DMS153 treated with DMSO at 0.1 percent for 48 hours (cell line): ENCODE measurements around the gene SNTB2.
A peak's percentile ranks its signal among the peaks of the same experiment; 100 is the strongest.
"Not testable (repeated sequence)": the region's sequence is repeated elsewhere in the genome, so short reads cannot be mapped to it uniquely, and the experiment has no call there.

Source experiments
- DNase-seq: peaks from one replicate; lab custom pipeline; 2025; ENCODE audit not compliant: unreplicated experiment; lab: John Stamatoyannopoulos, UW

Gene SNTB2

GRCh38 chr16:69186642-69187445 is at the start of gene SNTB2:
Gene SNTB2 (plus strand): TSS chr16:69187164. CDS start chr16:69187167, 3 bp downstream.
- peak; percentile 52 for DNase-seq

- DNase-seq, result no peak
Observed at GRCh38 chr16:69138608-69139007, 48.4 kb upstream of the SNTB2 start.

GRCh38 chr16:69139464-69139863 is 47.5 kb upstream of the SNTB2 start:
- DNase-seq, result not testable (repeated sequence)

- DNase-seq, result no peak
Observed at GRCh38 chr16:69141014-69141413, 46.0 kb upstream of the SNTB2 start.

GRCh38 chr16:69141936-69142335 is 45.0 kb upstream of the SNTB2 start:
- no peak for DNase-seq

- no peak for DNase-seq
Observed at GRCh38 chr16:69143116-69143515, 43.8 kb upstream of the SNTB2 start.

- no peak for DNase-seq
Observed at GRCh38 chr16:69145658-69146057, 41.3 kb upstream of the SNTB2 start.

- DNase-seq, result not testable (repeated sequence)
Observed at GRCh38 chr16:69149621-69150020, 37.3 kb upstream of the SNTB2 start.

GRCh38 chr16:69150146-69150865 is 36.7 kb upstream of the SNTB2 start:
- peak; percentile 48 for DNase-seq

GRCh38 chr16:69157196-69157595 is 29.8 kb upstream of the SNTB2 start:
- no peak for DNase-seq

- DNase-seq, result no peak
Observed at GRCh38 chr16:69160192-69160591, 26.8 kb upstream of the SNTB2 start.

GRCh38 chr16:69165584-69165983 is 21.4 kb upstream of the SNTB2 start:
- no peak for DNase-seq

- DNase-seq, result no peak
Observed at GRCh38 chr16:69166221-69166833, 20.6 kb upstream of the SNTB2 start.

- no peak for DNase-seq
Observed at GRCh38 chr16:69166946-69167930, 19.7 kb upstream of the SNTB2 start.

GRCh38 chr16:69169051-69169450 is 17.9 kb upstream of the SNTB2 start:
- DNase-seq, result no peak

GRCh38 chr16:69169607-69170352 is 17.2 kb upstream of the SNTB2 start:
- no peak for DNase-seq

GRCh38 chr16:69171325-69172084 is 15.5 kb upstream of the SNTB2 start:
- no peak for DNase-seq

- no peak for DNase-seq
Observed at GRCh38 chr16:69176033-69176800, 10.7 kb upstream of the SNTB2 start.
